ENCODE measurements around the gene ARHGAP6. TPM values are rescaled to one million over a fixed set of nuclear protein-coding genes. Genes with fewer than 3 reads are reported as not detected.

The ARHGAP6 gene
- total RNA-seq, 1 experiment from 2014 or later, result 0.10 TPM

- TF ChIP-seq ZBTB33 (IDR thresholded peaks at IDR 0.05; ENCODE audit: extremely low read depth, insufficient replicate concordance, low read length) (no peak), SP1 (IDR thresholded peaks at IDR 0.05; ENCODE audit: low read depth) (no peak)
Measured at GRCh38 chrX:11196476-11196875, 469.2 kb downstream of the ARHGAP6 start (continued).

GRCh38 chrX:11193035-11193469, 472.7 kb downstream of the ARHGAP6 start:
- Histone ChIP-seq H4K20me1 (ENCODE audit: insufficient read depth) (no peaks in the 10 kb centered on the region), H3K9me3 (ENCODE audit: control insufficient read depth in 1 of 2, insufficient read depth in 1 of 2, low read depth in 1 of 2, low read length in 2 of 2) (no peaks in the 10 kb centered on the region), H3K27ac (ENCODE audit: low read depth, low read length) (no peak overlapping the region), H2AFZ (ENCODE audit: low read depth, low read length, poor library complexity, severe bottlenecking) (no peak overlapping the region), H3K4me3 (replicated peaks in 1 of 2; ENCODE audit: low read depth in 1 of 2, low read length in 2 of 2) (no peak overlapping the region), H3K9me2 (ENCODE audit: insufficient read depth) (no peaks in the 10 kb centered on the region), H3K4me2 (ENCODE audit: low read length) (no peak overlapping the region), H3K27me3 (ENCODE audit: insufficient read depth, low read length) (no peaks in the 10 kb centered on the region), H3K79me2 (ENCODE audit: insufficient read depth, low read length) (no peaks in the 10 kb centered on the region), H3K36me3 (ENCODE audit: control insufficient read depth in 1 of 2, insufficient read depth in 2 of 2, low read length in 2 of 2) (no peaks in the 10 kb centered on the region), H3K9ac (ENCODE audit: low read length) (no peak overlapping the region), H3K4me1 (ENCODE audit: control insufficient read depth in 1 of 2, insufficient read depth in 2 of 2, low read length in 2 of 2) (no peaks in the 10 kb centered on the region)
- BruUV-seq (replicated peaks), result no TSS peak
- ChIA-PET POLR2A (no interaction called here), CTCF (no interaction called here), RAD21 (ENCODE audit: low non-redundant PET in 1 of 2, low total read pairs in 2 of 2, uncharacterized antibody in 2 of 2, unreplicated experiment in 2 of 2) (no interaction called here)
- no peak for ATAC-seq
- no peak for DNase-seq (ENCODE audit: low read depth, low spot score)
- intact Hi-C loops (cut with micrococcal nuclease), result no loop called here
- TF ChIP-seq SIN3A (IDR thresholded peaks at IDR 0.05; ENCODE audit: low read depth), result no peak
- TF ChIP-seq REST (IDR thresholded peaks at IDR 0.05; ENCODE audit: low read depth), result no peak

All from HCT116 (cell line).